ENCODE data around the gene CDH7.

CDH7 gene

DNA sequence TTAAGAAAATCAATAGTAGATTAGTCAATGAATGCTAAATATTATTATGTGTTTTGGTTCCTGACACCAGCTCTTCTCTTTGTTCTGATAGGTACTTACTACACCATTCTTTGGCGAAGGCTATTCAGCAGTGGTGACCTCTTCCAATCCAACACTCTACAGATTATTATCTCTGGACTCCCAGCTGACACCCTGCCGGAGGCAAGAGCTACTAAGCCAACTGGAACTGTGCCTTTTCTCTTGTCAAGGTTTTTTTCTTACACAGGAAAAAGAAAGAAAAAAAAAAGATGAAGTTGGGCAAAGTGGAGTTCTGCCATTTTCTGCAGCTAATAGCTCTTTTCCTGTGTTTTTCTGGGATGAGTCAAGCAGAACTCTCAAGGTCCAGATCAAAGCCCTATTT is 11.7 kb downstream of the CDH7 start:
- Histone ChIP-seq H3F3A (ENCODE audit: low read depth) (no peaks in the 10 kb centered on the region), H3K9me2 (replicated peaks; ENCODE audit: low read depth, low read length) (no peaks in the 10 kb centered on the region), H3K4me1 (ENCODE audit: insufficient read depth, low read length, poor library complexity, severe bottlenecking) (no peaks in the 10 kb centered on the region), H3K9me3 (ENCODE audit: insufficient read depth, low read depth, low read length) (no peaks in the 10 kb centered on the region), H3K9ac (ENCODE audit: low read depth, low read length, poor library complexity, severe bottlenecking) (no peak overlapping the region), H3K4me2 (ENCODE audit: low read depth, low read length, poor library complexity, severe bottlenecking) (no peak overlapping the region), H3K4me3 (ENCODE audit: low read length, poor library complexity, severe bottlenecking) (no peak overlapping the region), H3K27me3 (ENCODE audit: insufficient read depth, low read length, poor library complexity, severe bottlenecking) (no peaks in the 10 kb centered on the region), H3K36me3 (ENCODE audit: insufficient read depth, low read length) (no peaks in the 10 kb centered on the region), H3K79me2 (ENCODE audit: insufficient read depth, low read length) (no peaks in the 10 kb centered on the region), H2AFZ (ENCODE audit: low read length) (no peak overlapping the region), H4K20me1 (ENCODE audit: insufficient read depth, low read length, poor library complexity, severe bottlenecking) (no peaks in the 10 kb centered on the region)
- TF ChIP-seq EZH2phosphoT487 (IDR thresholded peaks at IDR 0.05; ENCODE audit: borderline replicate concordance): no peak
- TF ChIP-seq CTCF (conservative IDR thresholded peaks at IDR 0.05; ENCODE audit: low read length): no peak

DNA sequence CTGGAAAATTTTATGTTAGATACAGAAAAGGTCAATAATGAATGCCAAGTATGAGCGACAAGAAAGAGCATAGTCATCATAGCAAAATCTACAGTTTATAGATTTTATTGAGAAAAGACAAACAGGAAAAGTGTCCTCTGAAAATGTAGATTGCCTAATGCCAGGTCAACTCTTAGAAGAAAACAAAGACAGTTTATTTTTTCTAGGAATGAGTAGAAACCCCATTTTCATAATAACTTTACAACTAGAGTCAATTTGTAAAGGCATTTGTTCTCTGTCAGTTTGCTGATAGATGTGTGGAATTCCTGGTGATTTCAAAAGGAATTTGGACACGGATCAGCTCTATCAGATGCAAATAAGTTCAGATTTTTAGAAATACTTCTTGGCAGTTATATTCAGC is 16.6 kb downstream of the CDH7 start:
- H3K9ac ChIP-seq (ENCODE audit: low read depth, low read length, poor library complexity, severe bottlenecking): no peak overlapping the region
- no peaks in the 10 kb centered on the region for H3K79me2 ChIP-seq (ENCODE audit: insufficient read depth, low read length)
- H3K36me3 ChIP-seq (ENCODE audit: insufficient read depth, low read length): no peaks in the 10 kb centered on the region
- no peak for TF ChIP-seq EZH2phosphoT487 (IDR thresholded peaks at IDR 0.05; ENCODE audit: borderline replicate concordance)
- no peaks in the 10 kb centered on the region for H3K4me1 ChIP-seq (ENCODE audit: insufficient read depth, low read length, poor library complexity, severe bottlenecking)
- H4K20me1 ChIP-seq (ENCODE audit: insufficient read depth, low read length, poor library complexity, severe bottlenecking): no peaks in the 10 kb centered on the region
- H3K27me3 ChIP-seq (ENCODE audit: insufficient read depth, low read length, poor library complexity, severe bottlenecking): no peaks in the 10 kb centered on the region
- H3F3A ChIP-seq (ENCODE audit: low read depth): no peaks in the 10 kb centered on the region
- H2AFZ ChIP-seq (ENCODE audit: low read length): no peak overlapping the region
- no peak overlapping the region for H3K4me3 ChIP-seq (ENCODE audit: low read length, poor library complexity, severe bottlenecking)
- no peaks in the 10 kb centered on the region for H3K9me3 ChIP-seq (ENCODE audit: insufficient read depth, low read depth, low read length)
- H3K9me2 ChIP-seq (replicated peaks; ENCODE audit: low read depth, low read length): no peaks in the 10 kb centered on the region
- no peak overlapping the region for H3K4me2 ChIP-seq (ENCODE audit: low read depth, low read length, poor library complexity, severe bottlenecking)

DNA sequence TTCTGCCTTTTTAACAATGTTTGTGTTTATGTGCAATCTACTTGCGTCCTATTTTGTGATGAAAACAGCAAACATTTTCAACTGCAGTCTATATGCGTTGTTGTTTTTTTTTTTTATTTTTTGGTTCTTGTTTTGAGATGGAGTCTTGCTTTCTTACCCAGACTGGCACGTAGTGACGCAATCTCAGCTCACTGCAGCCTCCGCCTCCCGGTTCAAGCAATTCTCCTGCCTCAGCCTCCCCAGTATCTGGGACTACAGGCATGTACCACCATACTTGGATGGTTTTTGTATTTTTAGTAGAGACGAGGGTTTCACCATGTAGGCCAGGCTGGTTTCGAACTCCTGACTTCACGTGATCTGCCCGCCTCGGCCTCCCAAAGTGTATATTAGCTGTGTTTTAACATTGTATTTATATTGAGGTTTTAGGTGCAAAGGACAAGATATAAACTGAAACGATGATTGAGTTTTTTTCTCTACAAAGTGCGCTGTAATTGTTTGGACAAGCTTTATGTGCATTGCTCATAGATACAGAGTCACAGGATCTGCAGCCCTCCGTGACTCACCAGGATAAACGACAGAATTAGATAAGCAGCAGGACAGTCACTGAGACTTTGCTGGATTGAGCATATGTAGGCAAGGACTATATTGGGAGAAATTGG is 17.4 kb downstream of the CDH7 start:
- no peak overlapping the region for H3K4me2 ChIP-seq (ENCODE audit: low read depth, low read length, poor library complexity, severe bottlenecking)
- H3K27me3 ChIP-seq (ENCODE audit: insufficient read depth, low read length, poor library complexity, severe bottlenecking): no peaks in the 10 kb centered on the region
- H3K79me2 ChIP-seq (ENCODE audit: insufficient read depth, low read length): no peaks in the 10 kb centered on the region
- no peaks in the 10 kb centered on the region for H3K4me1 ChIP-seq (ENCODE audit: insufficient read depth, low read length, poor library complexity, severe bottlenecking)
- no peaks in the 10 kb centered on the region for H3F3A ChIP-seq (ENCODE audit: low read depth)
- H4K20me1 ChIP-seq (ENCODE audit: insufficient read depth, low read length, poor library complexity, severe bottlenecking): no peaks in the 10 kb centered on the region
- H3K36me3 ChIP-seq (ENCODE audit: insufficient read depth, low read length): no peaks in the 10 kb centered on the region
- H3K9me3 ChIP-seq (ENCODE audit: insufficient read depth, low read depth, low read length): no peaks in the 10 kb centered on the region
- H3K9me2 ChIP-seq (replicated peaks; ENCODE audit: low read depth, low read length): no peaks in the 10 kb centered on the region
- H3K4me3 ChIP-seq (ENCODE audit: low read length, poor library complexity, severe bottlenecking): no peak overlapping the region
- TF ChIP-seq CTCF (conservative IDR thresholded peaks at IDR 0.05; ENCODE audit: low read length) (no peak), EZH2phosphoT487 (IDR thresholded peaks at IDR 0.05; ENCODE audit: borderline replicate concordance) (no peak)
- no peak overlapping the region for H3K9ac ChIP-seq (ENCODE audit: low read depth, low read length, poor library complexity, severe bottlenecking)
- H2AFZ ChIP-seq (ENCODE audit: low read length): no peak overlapping the region

DNA sequence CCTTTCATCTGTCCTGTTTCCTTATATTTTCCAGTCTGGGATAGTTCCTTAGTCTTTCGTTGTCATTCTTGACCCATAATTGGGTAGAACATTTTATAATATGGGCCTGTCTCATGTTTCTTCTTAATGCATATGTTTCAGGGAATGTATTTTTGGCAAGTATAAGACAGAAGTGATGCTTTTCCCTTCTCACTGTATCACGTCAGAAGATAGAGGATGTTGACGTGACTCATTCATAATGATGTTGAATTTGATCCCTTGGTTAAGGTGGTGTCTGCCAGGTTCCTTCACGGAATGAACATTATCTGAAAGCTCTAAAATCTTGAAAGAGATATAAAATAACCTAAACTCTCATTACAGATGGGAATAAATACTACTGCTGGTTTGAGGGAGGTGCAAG is 18.8 kb downstream of the CDH7 start:
- H3F3A ChIP-seq (ENCODE audit: low read depth): no peaks in the 10 kb centered on the region
- TF ChIP-seq EZH2phosphoT487 (IDR thresholded peaks at IDR 0.05; ENCODE audit: borderline replicate concordance): no peak
- no peak for TF ChIP-seq CTCF (conservative IDR thresholded peaks at IDR 0.05; ENCODE audit: low read length)
- H3K9me2 ChIP-seq (replicated peaks; ENCODE audit: low read depth, low read length): no peaks in the 10 kb centered on the region
- no peaks in the 10 kb centered on the region for H3K27me3 ChIP-seq (ENCODE audit: insufficient read depth, low read length, poor library complexity, severe bottlenecking)
- H3K4me1 ChIP-seq (ENCODE audit: insufficient read depth, low read length, poor library complexity, severe bottlenecking): no peaks in the 10 kb centered on the region
- no peak overlapping the region for H3K9ac ChIP-seq (ENCODE audit: low read depth, low read length, poor library complexity, severe bottlenecking)
- no peak overlapping the region for H3K4me3 ChIP-seq (ENCODE audit: low read length, poor library complexity, severe bottlenecking)
- H3K4me2 ChIP-seq (ENCODE audit: low read depth, low read length, poor library complexity, severe bottlenecking): no peak overlapping the region
- H4K20me1 ChIP-seq (ENCODE audit: insufficient read depth, low read length, poor library complexity, severe bottlenecking): no peaks in the 10 kb centered on the region
- no peak overlapping the region for H2AFZ ChIP-seq (ENCODE audit: low read length)
- H3K9me3 ChIP-seq (ENCODE audit: insufficient read depth, low read depth, low read length): no peaks in the 10 kb centered on the region
- no peaks in the 10 kb centered on the region for H3K79me2 ChIP-seq (ENCODE audit: insufficient read depth, low read length)
- H3K36me3 ChIP-seq (ENCODE audit: insufficient read depth, low read length): no peaks in the 10 kb centered on the region

All from Loucy (cell line).